GM12875 (cell line): ENCODE measurements around the gene EDEM1.

Source experiments
- H3K4me3 ChIP-seq: one replicate; pipeline ENCODE4 v1.5.1; 2011; ENCODE audit warnings: low read depth, low read length, control low read depth
- CTCF ChIP-seq: IDR thresholded peaks from 2 replicates; pipeline ENCODE4 v1.5.1; 2011; ENCODE audit warnings: low read depth, mild to moderate bottlenecking, control low read depth, inconsistent platforms, low read length, moderate library complexity, borderline replicate concordance; ENCODE audit not compliant: insufficient read depth

Gene EDEM1

GRCh38 chr3:5187920-5188418, 462 bp downstream of the EDEM1 start:
- H3K4me3 ChIP-seq, result peak overlapping the region; percentile 99
- TF ChIP-seq CTCF, result no peak

- TF ChIP-seq CTCF, result no peak
- H3K4me3 ChIP-seq, result peak overlapping the region; percentile 99
These were observed 1.1 kb downstream of the EDEM1 start for GRCh38 chr3:5188419-5189221.

- H3K4me3 ChIP-seq, result peak overlapping the region; percentile 99
- TF ChIP-seq CTCF, result no peak
These were observed 2.8 kb downstream of the EDEM1 start for GRCh38 chr3:5190147-5190791.

GRCh38 chr3:5191555-5192304, 4.2 kb downstream of the EDEM1 start:
- no peak for TF ChIP-seq CTCF
- H3K4me3 ChIP-seq, result peak overlapping the region; percentile 26

GRCh38 chr3:5192571-5193365, 5.3 kb downstream of the EDEM1 start:
- TF ChIP-seq CTCF, result no peak
- no peak overlapping the region for H3K4me3 ChIP-seq

- no peak for TF ChIP-seq CTCF
- H3K4me3 ChIP-seq, result no peak overlapping the region
These were observed 6.8 kb downstream of the EDEM1 start for GRCh38 chr3:5194341-5194740.
